Medulla oblongata (tissue), 1 donor: Measurements from ENCODE around the gene KPNA5.
"Not testable (repeated sequence)": the region's sequence is repeated elsewhere in the genome, so short reads cannot be mapped to it uniquely, and the experiment has no call there.

Source experiments
- DNase-seq: peaks from one replicate; pipeline ENCODE4 v3.0.0-alpha.2; 2015; ENCODE audit errors: extremely low spot score

KPNA5 gene

GRCh38 chr6:116680880-116681672 is at the start of gene KPNA5:
Gene KPNA5, plus strand, starts transcription at chr6:116681211. Its CDS starts 124 bp downstream, at chr6:116681335.
- DNase-seq, result peak; percentile 90

- DNase-seq, result no peak
Measured at GRCh38 chr6:116631379-116631990, 49.5 kb upstream of the KPNA5 start.

- no peak for DNase-seq
Measured at GRCh38 chr6:116633685-116634084, 47.3 kb upstream of the KPNA5 start.

GRCh38 chr6:116648156-116648555 is 32.9 kb upstream of the KPNA5 start:
- DNase-seq, result no peak

GRCh38 chr6:116649129-116649528 is 31.9 kb upstream of the KPNA5 start:
- DNase-seq, result no peak

- no peak for DNase-seq
Measured at GRCh38 chr6:116651916-116652315, 29.1 kb upstream of the KPNA5 start.

GRCh38 chr6:116661594-116661993 is 19.4 kb upstream of the KPNA5 start:
- no peak for DNase-seq

GRCh38 chr6:116662202-116662601 is 18.8 kb upstream of the KPNA5 start:
- DNase-seq, result no peak

- DNase-seq, result no peak
Measured at GRCh38 chr6:116663308-116663707, 17.7 kb upstream of the KPNA5 start.

GRCh38 chr6:116664169-116664568 is 16.8 kb upstream of the KPNA5 start:
- not testable (repeated sequence) for DNase-seq

GRCh38 chr6:116665464-116665863 is 15.5 kb upstream of the KPNA5 start:
- DNase-seq, result no peak

GRCh38 chr6:116666869-116667268 is 14.1 kb upstream of the KPNA5 start:
- no peak for DNase-seq

- no peak for DNase-seq
Measured at GRCh38 chr6:116667623-116668022, 13.4 kb upstream of the KPNA5 start.

GRCh38 chr6:116672306-116672705 is 8.7 kb upstream of the KPNA5 start:
- DNase-seq, result no peak

- no peak for DNase-seq
Measured at GRCh38 chr6:116676021-116676420, 5.0 kb upstream of the KPNA5 start.

- DNase-seq, result peak; percentile 63
Measured at GRCh38 chr6:116682334-116682712, 1.3 kb downstream of the KPNA5 start.

GRCh38 chr6:116685437-116685993 is 4.5 kb downstream of the KPNA5 start:
- no peak for DNase-seq

- not testable (repeated sequence) for DNase-seq
Measured at GRCh38 chr6:116686475-116687101, 5.6 kb downstream of the KPNA5 start.

GRCh38 chr6:116691154-116691553 is 10.1 kb downstream of the KPNA5 start:
- no peak for DNase-seq

GRCh38 chr6:116692873-116693272 is 11.9 kb downstream of the KPNA5 start:
- not testable (repeated sequence) for DNase-seq

- not testable (repeated sequence) for DNase-seq
Measured at GRCh38 chr6:116693275-116693674, 12.3 kb downstream of the KPNA5 start.

GRCh38 chr6:116695401-116695800 is 14.4 kb downstream of the KPNA5 start:
- no peak for DNase-seq

GRCh38 chr6:116697480-116697879 is 16.5 kb downstream of the KPNA5 start:
- no peak for DNase-seq
